Measurements from ENCODE around the gene EPS8L1. TPM values are rescaled to one million over a fixed set of nuclear protein-coding genes. Genes with fewer than 3 reads are reported as not detected.

Gene EPS8L1
- 62.1 TPM for total RNA-seq (2021; ENCODE audit: unreplicated experiment)
- polyA plus RNA-seq (2012): 87.9 and 99.4 TPM in 2 replicates
- Bru-seq, nascent RNA: percentile 55 among the genes with signal in this experiment
- BruChase-seq, experiment 1, labeled RNA remaining after a 6-hour chase: percentile 72 among the genes with signal in this experiment
- percentile 64 among the genes with signal in this experiment for BruChase-seq, experiment 2, labeled RNA remaining after a 2-hour chase
- long read RNA-seq, transcript EPS8L1-201 (20 exons, 2,536 nt): minor isoform, 11 of 87 reads
- long read RNA-seq, transcript EPS8L1-202 (15 exons, 2,198 nt): major isoform, 12 of 87 reads
- long read RNA-seq, partial matches to known transcripts: 24 of 87 reads
- long read RNA-seq, other reads (novel, unspliced or antisense): 35 of 87 reads

DNA sequence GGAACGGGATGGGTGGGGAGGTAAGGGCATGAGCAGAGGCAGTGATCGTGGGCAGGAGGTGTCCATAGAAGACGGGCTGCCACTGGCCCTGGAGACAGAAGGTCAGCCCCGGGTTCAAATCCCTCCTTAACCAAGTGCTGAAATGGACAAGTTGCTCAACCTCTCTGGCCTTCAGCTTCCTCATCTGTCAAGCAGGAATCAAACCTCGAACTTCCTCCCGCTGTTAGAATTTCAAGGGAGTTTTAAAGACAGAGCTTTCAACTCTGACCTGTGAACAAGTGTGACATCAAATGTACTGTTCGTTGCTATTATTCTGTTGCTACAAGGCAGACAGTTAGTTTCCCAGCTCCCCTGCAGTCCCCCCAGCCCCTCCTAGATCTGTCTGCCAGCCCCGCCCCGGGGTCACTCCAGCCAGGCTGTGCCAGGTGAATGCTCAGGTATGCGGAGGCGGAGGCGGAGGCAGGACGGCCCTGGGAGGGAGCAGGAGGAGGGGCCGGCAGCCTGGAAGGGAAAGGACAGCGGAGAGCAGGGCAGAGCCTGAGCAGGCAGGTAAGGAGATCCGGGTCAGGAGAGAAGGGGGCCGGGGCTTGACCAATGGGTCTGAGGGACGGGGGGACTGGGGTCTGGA lies at the start of gene EPS8L1:
EPS8L1 (plus strand) TSS at position 499 of the 628 bp plus-strand sequence. CDS start 576 bp downstream, outside the sequence.
- peak within 1 kb of the TSS; percentile 68 for H3K9ac ChIP-seq (ENCODE audit: low read length)
- ChIA-PET POLR2A (interaction anchor here (0.6 kb wide), 1 partner anchor 13 kb away, joined by 3 read pairs; the partner anchor contains the start of gene RDH13), RAD21 (ENCODE audit: low non-redundant PET in 1 of 2, low total read pairs in 2 of 2, uncharacterized antibody in 2 of 2, unreplicated experiment in 2 of 2) (no interaction called here), CTCF (no interaction called here)
- H3K4me2 ChIP-seq (ENCODE audit: low read length): peak within 1 kb of the TSS; percentile 75
- DNase-seq (ENCODE audit: low read depth, low spot score) (no peak), ATAC-seq (peak; percentile 54)
- H4K20me1 ChIP-seq (ENCODE audit: insufficient read depth): no peaks in the 10 kb centered on the region
- no peaks in the 10 kb centered on the region; the same call in 1 of the 2 replicates for H3K79me2 ChIP-seq (ENCODE audit: insufficient read depth, low read length)
- H3K36me3 ChIP-seq (ENCODE audit: control insufficient read depth in 1 of 2, insufficient read depth in 2 of 2, low read length in 2 of 2): no peaks in the 10 kb centered on the region
- H3K27ac ChIP-seq (ENCODE audit: low read depth, low read length): peak within 1 kb of the TSS; percentile 54
- TF ChIP-seq, protein P1, sequence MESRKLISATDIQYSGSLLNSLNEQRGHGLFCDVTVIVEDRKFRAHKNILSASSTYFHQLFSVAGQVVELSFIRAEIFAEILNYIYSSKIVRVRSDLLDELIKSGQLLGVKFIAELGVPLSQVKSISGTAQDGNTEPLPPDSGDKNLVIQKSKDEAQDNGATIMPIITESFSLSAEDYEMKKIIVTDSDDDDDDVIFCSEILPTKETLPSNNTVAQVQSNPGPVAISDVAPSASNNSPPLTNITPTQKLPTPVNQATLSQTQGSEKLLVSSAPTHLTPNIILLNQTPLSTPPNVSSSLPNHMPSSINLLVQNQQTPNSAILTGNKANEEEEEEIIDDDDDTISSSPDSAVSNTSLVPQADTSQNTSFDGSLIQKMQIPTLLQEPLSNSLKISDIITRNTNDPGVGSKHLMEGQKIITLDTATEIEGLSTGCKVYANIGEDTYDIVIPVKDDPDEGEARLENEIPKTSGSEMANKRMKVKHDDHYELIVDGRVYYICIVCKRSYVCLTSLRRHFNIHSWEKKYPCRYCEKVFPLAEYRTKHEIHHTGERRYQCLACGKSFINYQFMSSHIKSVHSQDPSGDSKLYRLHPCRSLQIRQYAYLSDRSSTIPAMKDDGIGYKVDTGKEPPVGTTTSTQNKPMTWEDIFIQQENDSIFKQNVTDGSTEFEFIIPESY (IDR thresholded peaks at IDR 0.05; ENCODE audit: extremely low read depth, insufficient replicate concordance, low read length): no peak
- no peak for TF ChIP-seq JUND (IDR thresholded peaks at IDR 0.05)
- TF ChIP-seq, protein P2, sequence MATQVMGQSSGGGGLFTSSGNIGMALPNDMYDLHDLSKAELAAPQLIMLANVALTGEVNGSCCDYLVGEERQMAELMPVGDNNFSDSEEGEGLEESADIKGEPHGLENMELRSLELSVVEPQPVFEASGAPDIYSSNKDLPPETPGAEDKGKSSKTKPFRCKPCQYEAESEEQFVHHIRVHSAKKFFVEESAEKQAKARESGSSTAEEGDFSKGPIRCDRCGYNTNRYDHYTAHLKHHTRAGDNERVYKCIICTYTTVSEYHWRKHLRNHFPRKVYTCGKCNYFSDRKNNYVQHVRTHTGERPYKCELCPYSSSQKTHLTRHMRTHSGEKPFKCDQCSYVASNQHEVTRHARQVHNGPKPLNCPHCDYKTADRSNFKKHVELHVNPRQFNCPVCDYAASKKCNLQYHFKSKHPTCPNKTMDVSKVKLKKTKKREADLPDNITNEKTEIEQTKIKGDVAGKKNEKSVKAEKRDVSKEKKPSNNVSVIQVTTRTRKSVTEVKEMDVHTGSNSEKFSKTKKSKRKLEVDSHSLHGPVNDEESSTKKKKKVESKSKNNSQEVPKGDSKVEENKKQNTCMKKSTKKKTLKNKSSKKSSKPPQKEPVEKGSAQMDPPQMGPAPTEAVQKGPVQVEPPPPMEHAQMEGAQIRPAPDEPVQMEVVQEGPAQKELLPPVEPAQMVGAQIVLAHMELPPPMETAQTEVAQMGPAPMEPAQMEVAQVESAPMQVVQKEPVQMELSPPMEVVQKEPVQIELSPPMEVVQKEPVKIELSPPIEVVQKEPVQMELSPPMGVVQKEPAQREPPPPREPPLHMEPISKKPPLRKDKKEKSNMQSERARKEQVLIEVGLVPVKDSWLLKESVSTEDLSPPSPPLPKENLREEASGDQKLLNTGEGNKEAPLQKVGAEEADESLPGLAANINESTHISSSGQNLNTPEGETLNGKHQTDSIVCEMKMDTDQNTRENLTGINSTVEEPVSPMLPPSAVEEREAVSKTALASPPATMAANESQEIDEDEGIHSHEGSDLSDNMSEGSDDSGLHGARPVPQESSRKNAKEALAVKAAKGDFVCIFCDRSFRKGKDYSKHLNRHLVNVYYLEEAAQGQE (IDR thresholded peaks at IDR 0.05; ENCODE audit: low read depth): no peak
- TF ChIP-seq RAD21 (IDR thresholded peaks at IDR 0.05; ENCODE audit: low read depth): no peak
- TF ChIP-seq SP1 (IDR thresholded peaks at IDR 0.05; ENCODE audit: low read depth): peak; percentile 25; the same call in 1 of the 2 replicates
- no peak for TF ChIP-seq EZH2phosphoT487 (IDR thresholded peaks at IDR 0.05; ENCODE audit: borderline replicate concordance)
- peak; percentile 78 for TF ChIP-seq POLR2AphosphoS5 (IDR thresholded peaks at IDR 0.05; ENCODE audit: low read depth, low read length)
- TF ChIP-seq ZFX (IDR thresholded peaks at IDR 0.05): no peak
- no peak for TF ChIP-seq SIN3A (IDR thresholded peaks at IDR 0.05; ENCODE audit: low read depth)
- TF ChIP-seq ZNF274 (IDR thresholded peaks at IDR 0.05; ENCODE audit: low read depth, low read length): no peak
- TF ChIP-seq, protein P3, sequence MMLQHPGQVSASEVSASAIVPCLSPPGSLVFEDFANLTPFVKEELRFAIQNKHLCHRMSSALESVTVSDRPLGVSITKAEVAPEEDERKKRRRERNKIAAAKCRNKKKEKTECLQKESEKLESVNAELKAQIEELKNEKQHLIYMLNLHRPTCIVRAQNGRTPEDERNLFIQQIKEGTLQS (IDR thresholded peaks at IDR 0.05): no peak
- TF ChIP-seq EGR1 (IDR thresholded peaks at IDR 0.05; ENCODE audit: low read depth): peak; percentile 96
- TF ChIP-seq SRF (IDR thresholded peaks at IDR 0.05; ENCODE audit: low read depth): no peak
- TF ChIP-seq ELF1 (IDR thresholded peaks at IDR 0.05; ENCODE audit: borderline replicate concordance, low read depth): no peak
- TF ChIP-seq FOSL1 (IDR thresholded peaks at IDR 0.05; ENCODE audit: low read depth): no peak
- no peak for TF ChIP-seq EZH2 (IDR thresholded peaks at IDR 0.05)
- TF ChIP-seq POLR2A (IDR thresholded peaks at IDR 0.05; ENCODE audit: borderline replicate concordance, extremely low read depth, insufficient read depth, insufficient read length): no peak
- no TSS peak for BruUV-seq (replicated peaks)
- intact Hi-C loops (cut with micrococcal nuclease): no loop called here
- no peaks in the 10 kb centered on the region for H3K9me2 ChIP-seq (ENCODE audit: insufficient read depth)
- H3K4me1 ChIP-seq (ENCODE audit: control insufficient read depth in 1 of 2, insufficient read depth in 2 of 2, low read length in 2 of 2): peaks cover 31 to 58% of the 10 kb centered on the region in 2 experiments
- H2AFZ ChIP-seq (ENCODE audit: low read depth, low read length, poor library complexity, severe bottlenecking): no peak within 1 kb of the TSS
- H3K9me3 ChIP-seq (ENCODE audit: control insufficient read depth in 1 of 2, insufficient read depth in 1 of 2, low read depth in 1 of 2, low read length in 2 of 2): no peaks in the 10 kb centered on the region
- H3K4me3 ChIP-seq (replicated peaks in 1 of 2; ENCODE audit: low read depth in 1 of 2, low read length in 2 of 2): peak within 1 kb of the TSS; percentile 48 to 58
- H3K27me3 ChIP-seq (ENCODE audit: insufficient read depth, low read length): no peaks in the 10 kb centered on the region

Data from HCT116 (cell line).